Stimulated activated CD8-positive, alpha-beta memory T cell treated with anti-CD3 and anti-CD28 coated beads, Interleukin-7, amount 100 ng/mL, for 1 hour (primary cell): Measurements from ENCODE around the gene USP7.

ENCODE experiments used
- DNase-seq, 2 donors: peaks; one replicate each; pipeline ENCODE4 v3.0.0-alpha.2; 2020; ENCODE audit warnings: low read depth in 2 of 2

USP7 gene

GRCh38 chr16:8862309-8863130, 101.2 kb downstream of the USP7 start:
- DNase-seq: no peak

- no peak for DNase-seq
Measured at GRCh38 chr16:8861563-8862308, 102.0 kb downstream of the USP7 start.

- DNase-seq: no peak
Measured at GRCh38 chr16:8859913-8860881, 103.5 kb downstream of the USP7 start.

GRCh38 chr16:8858994-8859912, 104.5 kb downstream of the USP7 start:
- DNase-seq: no peak

GRCh38 chr16:8855972-8856371, 107.7 kb downstream of the USP7 start:
- DNase-seq: no peak

- DNase-seq: no peak
Measured at GRCh38 chr16:8855051-8855786, 108.5 kb downstream of the USP7 start.

GRCh38 chr16:8854298-8854948, 109.3 kb downstream of the USP7 start:
- no peak for DNase-seq

- no peak for DNase-seq
Measured at GRCh38 chr16:8853611-8854010, 110.1 kb downstream of the USP7 start.

GRCh38 chr16:8853150-8853549, 110.6 kb downstream of the USP7 start:
- DNase-seq: no peak

GRCh38 chr16:8852534-8852933, 111.2 kb downstream of the USP7 start:
- no peak for DNase-seq

- no peak for DNase-seq
Measured at GRCh38 chr16:8851761-8852403, 111.8 kb downstream of the USP7 start.

GRCh38 chr16:8850279-8850885, 113.3 kb downstream of the USP7 start:
- no peak for DNase-seq

GRCh38 chr16:8849411-8850011, 114.2 kb downstream of the USP7 start:
- DNase-seq: no peak

GRCh38 chr16:8848939-8849391, 114.7 kb downstream of the USP7 start:
- no peak for DNase-seq

GRCh38 chr16:8848231-8848938, 115.3 kb downstream of the USP7 start:
- DNase-seq: no peak

- no peak for DNase-seq
Measured at GRCh38 chr16:8847623-8848022, 116.1 kb downstream of the USP7 start.

- DNase-seq: no peak
Measured at GRCh38 chr16:8847145-8847544, 116.6 kb downstream of the USP7 start.
